GM12872 (cell line): ENCODE results near the gene FLII.

Experiments used
- TF ChIP-seq, protein P1 (sequence below): IDR thresholded peaks from 3 replicates; pipeline ENCODE4 v1.5.1; 2011; ENCODE audit warnings: low read depth, mild to moderate bottlenecking, low read length, moderate library complexity; ENCODE audit not compliant: insufficient read depth

The FLII gene

DNA sequence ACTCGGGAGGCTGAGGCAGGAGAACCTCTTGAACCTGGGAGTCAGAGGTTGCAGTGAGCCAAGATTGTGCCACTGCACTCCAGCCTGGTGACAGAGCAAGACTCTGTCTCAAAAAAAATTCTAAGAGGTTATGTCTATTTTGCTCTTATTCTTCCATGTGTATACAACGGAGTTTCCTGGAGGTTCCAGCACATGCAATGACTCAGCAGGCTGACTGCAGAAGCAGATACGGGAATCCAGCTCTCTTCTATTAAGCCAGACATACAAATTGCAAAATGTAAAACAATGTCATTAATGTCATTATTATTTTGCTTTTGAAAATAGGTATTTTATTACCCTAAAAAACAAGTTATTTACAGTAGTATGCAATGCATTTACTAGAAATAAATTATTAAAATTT is 20.3 kb upstream of the FLII start:
- TF ChIP-seq, protein P1, sequence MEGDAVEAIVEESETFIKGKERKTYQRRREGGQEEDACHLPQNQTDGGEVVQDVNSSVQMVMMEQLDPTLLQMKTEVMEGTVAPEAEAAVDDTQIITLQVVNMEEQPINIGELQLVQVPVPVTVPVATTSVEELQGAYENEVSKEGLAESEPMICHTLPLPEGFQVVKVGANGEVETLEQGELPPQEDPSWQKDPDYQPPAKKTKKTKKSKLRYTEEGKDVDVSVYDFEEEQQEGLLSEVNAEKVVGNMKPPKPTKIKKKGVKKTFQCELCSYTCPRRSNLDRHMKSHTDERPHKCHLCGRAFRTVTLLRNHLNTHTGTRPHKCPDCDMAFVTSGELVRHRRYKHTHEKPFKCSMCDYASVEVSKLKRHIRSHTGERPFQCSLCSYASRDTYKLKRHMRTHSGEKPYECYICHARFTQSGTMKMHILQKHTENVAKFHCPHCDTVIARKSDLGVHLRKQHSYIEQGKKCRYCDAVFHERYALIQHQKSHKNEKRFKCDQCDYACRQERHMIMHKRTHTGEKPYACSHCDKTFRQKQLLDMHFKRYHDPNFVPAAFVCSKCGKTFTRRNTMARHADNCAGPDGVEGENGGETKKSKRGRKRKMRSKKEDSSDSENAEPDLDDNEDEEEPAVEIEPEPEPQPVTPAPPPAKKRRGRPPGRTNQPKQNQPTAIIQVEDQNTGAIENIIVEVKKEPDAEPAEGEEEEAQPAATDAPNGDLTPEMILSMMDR = no peak

DNA sequence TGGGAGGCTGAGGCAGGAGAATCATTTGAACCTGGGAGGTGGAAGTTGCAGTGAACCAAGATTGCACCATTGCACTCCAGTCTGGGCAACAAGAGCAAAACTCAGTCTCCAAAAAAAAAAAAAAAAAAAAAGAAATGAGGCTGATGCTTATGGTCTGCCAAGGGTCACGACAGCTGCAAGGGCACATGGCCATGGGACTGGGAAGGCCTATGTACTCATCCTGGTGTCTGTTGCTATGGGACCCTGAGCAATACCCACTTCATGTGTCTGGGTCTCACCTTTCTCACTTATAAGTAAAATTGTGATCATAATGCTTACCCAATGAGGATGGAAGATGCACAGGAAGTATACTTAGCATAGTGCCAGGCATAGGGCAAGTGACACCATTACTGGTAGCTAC is 18.5 kb upstream of the FLII start:
- TF ChIP-seq, protein P1 = no peak

DNA sequence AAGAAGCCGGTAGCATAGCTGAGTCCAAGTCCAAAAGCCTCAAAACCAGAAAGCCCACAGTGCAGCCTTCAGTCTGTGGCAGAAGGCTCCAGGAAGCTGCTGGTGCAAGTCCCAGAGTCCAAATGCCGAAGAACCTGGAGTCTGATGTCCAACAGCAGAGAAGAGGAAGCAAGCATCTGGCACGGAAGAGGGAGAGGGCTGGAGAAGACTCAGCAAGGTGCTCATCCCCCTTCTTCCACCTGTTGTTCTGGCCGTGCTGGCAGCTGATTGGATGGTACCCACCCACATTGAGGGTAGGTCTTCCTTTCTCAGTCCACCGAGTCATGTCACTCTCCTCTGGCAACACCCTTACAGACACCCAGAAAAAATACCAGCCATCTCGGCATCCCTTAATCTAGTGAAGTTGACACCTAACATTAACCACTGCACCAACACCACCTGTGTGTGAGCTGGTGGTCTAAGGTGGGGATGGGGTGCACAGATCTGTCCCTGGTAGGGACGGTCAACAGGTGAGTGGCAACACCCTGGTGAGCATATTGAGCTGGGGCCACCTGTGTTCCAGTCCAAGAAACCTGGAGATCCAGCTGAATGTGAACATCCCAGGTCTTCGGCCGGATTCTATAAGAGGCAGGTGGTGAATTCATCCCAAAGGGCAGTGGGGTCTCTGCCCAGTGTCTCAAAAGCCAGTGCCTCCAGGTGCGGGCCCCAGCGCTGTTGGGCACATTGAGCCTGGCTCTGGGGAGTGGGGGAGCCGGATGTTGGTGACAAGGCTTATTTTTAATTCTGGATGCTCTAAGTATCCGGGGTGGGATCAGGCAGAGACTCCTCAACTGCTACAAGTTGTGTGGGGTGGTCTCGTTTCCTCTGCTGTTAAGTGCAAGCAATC is 11.8 kb upstream of the FLII start:
- TF ChIP-seq, protein P1 = no peak

DNA sequence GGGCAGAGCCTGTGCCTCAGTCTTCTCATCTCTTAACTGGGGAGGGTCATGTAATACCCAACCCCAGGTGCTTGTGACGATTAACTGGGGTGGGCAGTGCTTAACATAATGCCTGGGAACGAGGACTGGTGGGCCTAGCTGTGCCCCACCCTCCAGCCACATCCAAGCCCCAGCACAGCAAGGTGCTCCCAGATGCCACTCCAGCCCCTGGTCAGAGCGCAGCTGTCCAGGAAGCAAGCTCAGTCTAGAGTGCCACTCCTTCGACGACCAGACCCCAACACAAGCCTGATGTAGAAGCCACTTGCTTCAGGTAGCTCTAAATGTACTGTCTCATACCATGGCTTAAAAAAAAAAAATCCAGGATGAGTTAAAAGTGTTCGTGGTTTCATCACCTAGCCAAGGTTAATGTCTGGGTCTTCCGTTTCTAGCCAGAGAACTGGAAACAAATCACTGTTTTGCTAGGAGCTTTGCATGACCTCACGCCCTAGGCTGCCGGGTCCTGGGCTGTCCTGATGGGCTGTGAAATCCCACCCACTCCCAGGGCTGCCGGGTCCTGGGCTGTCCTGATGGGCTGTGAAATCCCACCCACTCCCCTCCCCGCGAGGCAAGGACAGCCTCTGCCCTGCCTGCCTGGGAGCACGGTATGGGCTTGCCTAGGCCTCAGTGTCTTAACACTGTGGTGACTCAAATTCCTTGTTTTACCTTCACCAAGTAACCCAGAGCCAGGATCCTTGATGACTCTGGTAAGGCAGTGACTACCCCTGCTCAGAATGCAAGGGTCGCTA is 9.6 kb upstream of the FLII start:
- TF ChIP-seq, protein P1 = no peak

DNA sequence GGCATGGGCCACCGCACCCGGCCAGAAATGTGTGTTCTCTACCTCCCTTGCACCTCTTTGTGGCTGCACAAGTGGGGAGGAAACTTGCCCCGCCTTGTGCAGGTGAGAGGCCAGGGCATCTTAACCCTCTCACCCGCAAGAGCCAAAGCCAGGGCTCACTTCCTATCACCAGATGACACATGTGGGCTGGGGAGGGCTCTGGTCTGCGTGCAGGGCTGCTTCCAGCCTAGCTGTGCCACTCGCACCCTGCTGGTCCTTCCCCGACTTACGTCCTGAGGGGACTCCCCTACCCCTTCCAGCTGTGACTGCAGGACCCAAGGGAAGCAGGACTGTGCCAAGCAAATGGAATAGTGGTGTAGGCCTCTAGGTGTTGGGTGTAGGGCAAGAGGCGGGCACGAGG is 8.8 kb upstream of the FLII start:
- TF ChIP-seq, protein P1 = no peak

DNA sequence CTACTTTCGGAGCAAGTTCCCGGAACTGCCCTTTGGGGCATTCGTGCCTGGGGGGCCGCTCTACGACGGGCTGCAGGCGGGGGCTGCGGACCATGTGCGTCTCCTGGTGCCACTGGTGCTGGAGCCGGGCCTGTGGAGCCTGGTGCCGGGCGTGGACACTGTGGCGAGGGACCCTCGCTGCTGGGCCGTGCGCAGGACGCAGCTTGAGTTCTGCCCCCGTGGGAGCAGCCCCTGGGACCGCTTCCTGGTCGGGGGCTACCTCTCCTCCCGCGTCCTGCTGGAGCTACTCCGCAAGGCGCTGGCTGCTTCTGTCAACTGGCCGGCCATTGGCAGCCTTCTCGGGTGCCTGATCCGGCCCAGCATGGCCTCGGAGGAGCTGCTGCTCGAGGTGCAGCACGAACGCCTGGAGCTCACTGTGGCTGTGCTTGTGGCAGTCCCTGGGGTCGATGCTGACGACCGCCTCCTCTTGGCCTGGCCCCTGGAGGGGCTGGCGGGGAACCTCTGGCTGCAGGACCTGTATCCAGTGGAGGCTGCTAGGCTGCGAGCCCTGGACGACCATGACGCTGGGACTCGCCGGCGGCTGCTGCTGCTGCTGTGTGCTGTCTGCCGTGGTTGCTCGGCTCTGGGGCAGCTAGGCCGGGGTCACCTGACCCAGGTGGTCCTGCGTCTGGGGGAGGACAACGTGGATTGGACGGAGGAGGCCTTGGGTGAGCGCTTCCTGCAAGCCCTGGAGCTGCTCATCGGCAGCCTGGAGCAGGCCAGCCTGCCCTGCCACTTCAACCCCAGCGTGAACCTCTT is 5.5 kb upstream of the FLII start:
- TF ChIP-seq, protein P1 = no peak

DNA sequence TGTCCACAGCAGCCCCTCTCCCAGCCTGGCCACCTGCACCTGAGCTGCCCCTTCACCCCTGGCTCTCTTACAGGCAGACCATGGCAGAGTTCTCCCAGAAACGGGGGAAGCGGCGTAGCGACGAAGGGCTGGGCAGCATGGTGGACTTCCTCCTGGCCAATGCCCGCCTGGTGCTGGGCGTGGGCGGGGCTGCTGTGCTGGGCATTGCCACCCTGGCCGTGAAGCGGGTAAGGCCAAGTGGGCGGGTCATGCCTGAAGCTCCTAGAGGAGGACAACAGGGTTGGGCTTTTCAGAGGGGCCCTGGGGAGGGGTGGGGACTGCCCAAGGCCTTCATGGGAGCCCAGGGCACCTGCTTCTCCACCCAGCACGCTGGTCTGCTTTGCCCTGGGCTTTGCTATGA is 4.1 kb upstream of the FLII start:
- TF ChIP-seq, protein P1 = no peak
